Measurements from ENCODE around the gene EMC1. TPM values are rescaled to one million over a fixed set of nuclear protein-coding genes. Genes with fewer than 3 reads are reported as not detected.

The EMC1 gene
- total and polyA plus RNA-seq, 2 donors (not counting 1 experiment from before 2014, with no cell fraction given): 25.8 to 45.5 TPM

GRCh38 chr1:19204446-19205266 lies 46.7 kb downstream of the EMC1 start:
- DNase-seq (no peak), ATAC-seq (ENCODE audit: low read depth) (no peak)
- intact Hi-C loops (cut with micrococcal nuclease): no loop called here
- Mint-ChIP-seq H3K27me3 (no peaks in the 10 kb centered on the region), H3K27ac (no peak overlapping the region), H3K4me1 (peaks cover 52% of the 10 kb centered on the region), H3K4me3 (no peak overlapping the region), H3K9me3 (ENCODE audit: insufficient read depth) (no peaks in the 10 kb centered on the region)
- CTCF ChIA-PET: no interaction called here
- no peaks in the 10 kb centered on the region for H3K9me3 ChIP-seq (ENCODE audit: control extremely low read depth in 1 of 3, control insufficient read depth in 2 of 3, insufficient read depth in 1 of 3, low read length in 2 of 3)
- H3K4me1 ChIP-seq (ENCODE audit: control insufficient read depth in 2 of 2, insufficient read depth in 2 of 2, low read length in 2 of 2): peaks cover 19 to 26% of the 10 kb centered on the region in 2 donors
- no peak overlapping the region for H3K27ac ChIP-seq (ENCODE audit: low read length in 2 of 2)
- no peak overlapping the region for H3K4me3 ChIP-seq (ENCODE audit: control extremely low read depth in 1 of 5, extremely low read depth in 1 of 5, insufficient read depth in 1 of 5, low read depth in 2 of 5, low read length in 4 of 5)
- no peak overlapping the region for H3K4me2 ChIP-seq (replicated peaks; ENCODE audit: low read depth, low read length, poor library complexity, severe bottlenecking)
- H2AFZ ChIP-seq (ENCODE audit: insufficient read depth, low read depth, low read length, poor library complexity, severe bottlenecking): no peak overlapping the region
- no peak overlapping the region for H3K9ac ChIP-seq (ENCODE audit: low read length)
- 93% methylated on average over 2 of the region's 6 CpGs for WGBS (ENCODE audit: insufficient coverage)
- peaks cover 99% of the 10 kb centered on the region for H3K79me2 ChIP-seq (ENCODE audit: control insufficient read depth, insufficient read depth, low read length)
- POLR2A ChIA-PET: no interaction called here
- no peaks in the 10 kb centered on the region for H3K27me3 ChIP-seq (replicated peaks in 1 of 4; ENCODE audit: control extremely low read depth in 1 of 4, control insufficient read depth in 3 of 4, insufficient read depth in 4 of 4, low read length in 3 of 4)
- TF ChIP-seq CTCF (IDR thresholded peaks at IDR 0.05) (no peak), EZH2 (IDR thresholded peaks at IDR 0.05; ENCODE audit: borderline replicate concordance, insufficient read depth, low read depth, low read length, poor library complexity, severe bottlenecking) (no peak)
- H4K20me1 ChIP-seq (ENCODE audit: control insufficient read depth, insufficient read depth, low read length, poor library complexity, severe bottlenecking): peaks cover 90% of the 10 kb centered on the region
- H3K36me3 ChIP-seq (replicated peaks in 1 of 2; ENCODE audit: control extremely low read depth in 1 of 2, control insufficient read depth in 1 of 2, extremely low read depth in 1 of 2, insufficient read depth in 2 of 2, low read length in 1 of 2): peaks cover 3 to 29% of the 10 kb centered on the region in 2 experiments

GRCh38 chr1:19203440-19203839 lies 47.9 kb downstream of the EMC1 start:
- Histone ChIP-seq H3K9ac (ENCODE audit: low read length) (no peak overlapping the region), H3K79me2 (ENCODE audit: control insufficient read depth, insufficient read depth, low read length) (peaks cover 93% of the 10 kb centered on the region), H3K36me3 (replicated peaks in 1 of 2; ENCODE audit: control extremely low read depth in 1 of 2, control insufficient read depth in 1 of 2, extremely low read depth in 1 of 2, insufficient read depth in 2 of 2, low read length in 1 of 2) (peaks cover 7 to 41% of the 10 kb centered on the region in 2 experiments), H3K4me2 (replicated peaks; ENCODE audit: low read depth, low read length, poor library complexity, severe bottlenecking) (no peak overlapping the region), H3K9me3 (ENCODE audit: control extremely low read depth in 1 of 3, control insufficient read depth in 2 of 3, insufficient read depth in 1 of 3, low read length in 2 of 3) (no peaks in the 10 kb centered on the region), H3K27ac (ENCODE audit: low read length in 2 of 2) (no peak overlapping the region), H3K4me3 (ENCODE audit: control extremely low read depth in 1 of 5, extremely low read depth in 1 of 5, insufficient read depth in 1 of 5, low read depth in 2 of 5, low read length in 4 of 5) (no peak overlapping the region), H3K27me3 (replicated peaks in 1 of 4; ENCODE audit: control extremely low read depth in 1 of 4, control insufficient read depth in 3 of 4, insufficient read depth in 4 of 4, low read length in 3 of 4) (no peaks in the 10 kb centered on the region), H2AFZ (ENCODE audit: insufficient read depth, low read depth, low read length, poor library complexity, severe bottlenecking) (no peak overlapping the region), H4K20me1 (ENCODE audit: control insufficient read depth, insufficient read depth, low read length, poor library complexity, severe bottlenecking) (peaks cover 89% of the 10 kb centered on the region), H3K4me1 (ENCODE audit: control insufficient read depth in 2 of 2, insufficient read depth in 2 of 2, low read length in 2 of 2) (peaks cover 9 to 17% of the 10 kb centered on the region in 2 donors)
- DNase-seq (no peak), ATAC-seq (ENCODE audit: low read depth) (no peak)
- H3K4me1 Mint-ChIP-seq: peaks cover 40% of the 10 kb centered on the region
- no peaks in the 10 kb centered on the region for H3K27me3 Mint-ChIP-seq
- ChIA-PET CTCF (no interaction called here), POLR2A (no interaction called here)
- no peak for TF ChIP-seq CTCF (IDR thresholded peaks at IDR 0.05)
- TF ChIP-seq EZH2 (IDR thresholded peaks at IDR 0.05; ENCODE audit: borderline replicate concordance, insufficient read depth, low read depth, low read length, poor library complexity, severe bottlenecking): no peak
- no peaks in the 10 kb centered on the region for H3K9me3 Mint-ChIP-seq (ENCODE audit: insufficient read depth)
- no peak overlapping the region for H3K4me3 Mint-ChIP-seq
- H3K27ac Mint-ChIP-seq: no peak overlapping the region
- intact Hi-C loops (cut with micrococcal nuclease): no loop called here
- WGBS (ENCODE audit: insufficient coverage): no CpG with 5 or more reads among the region's 2 CpGs

Data from B cell (primary cell).